Left ventricle myocardium inferior (tissue), 1 donor: ENCODE measurements around the gene HNF4A. TPM values are rescaled to one million over a fixed set of nuclear protein-coding genes. Genes with fewer than 3 reads are reported as not detected.

Experiments
- DNase-seq: peaks from one replicate; pipeline ENCODE4 v3.0.0-alpha.2; 2020
- H3K27ac ChIP-seq: fragments of 200-600 bp; replicated peaks from 2 replicates; pipeline ENCODE4 v1.8.0; 2021
- H3K27me3 ChIP-seq: fragments of 200-600 bp; 2 replicates; pipeline ENCODE4 v1.8.0; 2021; ENCODE audit warnings: low read depth
- H3K36me3 ChIP-seq: fragments of 200-600 bp; 2 replicates; pipeline ENCODE4 v1.8.0; 2021
- H3K4me1 ChIP-seq: fragments of 200-600 bp; 2 replicates; pipeline ENCODE4 v1.8.0; 2021
- H3K4me3 ChIP-seq: fragments of 200-600 bp; 2 replicates; pipeline ENCODE4 v1.8.0; 2021; ENCODE audit warnings: mild to moderate bottlenecking, moderate library complexity
- H3K9me3 ChIP-seq: fragments of 200-600 bp; replicated peaks from 2 replicates; pipeline ENCODE4 v1.8.0; 2021
- CTCF ChIP-seq: fragments of 200-600 bp; IDR thresholded peaks from 2 replicates; pipeline ENCODE4 v1.8.0; 2021; ENCODE audit warnings: antibody characterized with exemption, mild to moderate bottlenecking, borderline replicate concordance
- intact Hi-C: fragments of 100-400 bp; cut with micrococcal nuclease; formaldehyde crosslinking; loops from one replicate; pipeline ENCODE4 v1.11.0; 2022
- total RNA-seq: library from RNA; stranded (reverse); fragmentation: NEBNext Ultra II Directional; extraction: Animal tissue kit (Norgen Biotek cat#: 25700); gene quantifications from one replicate; pipeline ENCODE4 v1.2.1, GENCODE V29; 2021
- donor health status: DM: no; HTN: yes; CAD: no; lungs with severe emphysema.

The HNF4A gene
- total RNA-seq, 1 donor from 2014 or later, result not detected

GRCh38 chr20:44477151-44477550 is 121.7 kb downstream of the HNF4A start:
- Histone ChIP-seq H3K9me3 (no peaks in the 10 kb centered on the region), H3K4me3 (no peak overlapping the region), H3K27me3 (no peaks in the 10 kb centered on the region), H3K27ac (no peak overlapping the region), H3K4me1 (peaks cover 21% of the 10 kb centered on the region), H3K36me3 (peaks cover 25% of the 10 kb centered on the region)
- DNase-seq, result no peak
- TF ChIP-seq CTCF, result no peak
- intact Hi-C loops, result no loop called here

- intact Hi-C loops, result no loop called here
- no peak for DNase-seq
- no peak for TF ChIP-seq CTCF
- H3K4me3 ChIP-seq, result no peak overlapping the region
- H3K9me3 ChIP-seq, result no peaks in the 10 kb centered on the region
- peaks cover 21% of the 10 kb centered on the region for H3K4me1 ChIP-seq
- no peaks in the 10 kb centered on the region for H3K27me3 ChIP-seq
- H3K27ac ChIP-seq, result no peak overlapping the region
- H3K36me3 ChIP-seq, result peaks cover 35% of the 10 kb centered on the region
Observed at GRCh38 chr20:44478206-44478605, 122.7 kb downstream of the HNF4A start.

- Histone ChIP-seq H3K4me3 (no peak overlapping the region), H3K4me1 (peaks cover 21% of the 10 kb centered on the region), H3K36me3 (peaks cover 49% of the 10 kb centered on the region), H3K27me3 (no peaks in the 10 kb centered on the region), H3K9me3 (no peaks in the 10 kb centered on the region), H3K27ac (no peak overlapping the region)
- no peak for TF ChIP-seq CTCF
- intact Hi-C loops, result no loop called here
- DNase-seq, result no peak
Observed at GRCh38 chr20:44479643-44480042, 124.1 kb downstream of the HNF4A start.

GRCh38 chr20:44480097-44480496 is 124.6 kb downstream of the HNF4A start:
- no peak for DNase-seq
- intact Hi-C loops, result no loop called here
- no peak for TF ChIP-seq CTCF
- Histone ChIP-seq H3K36me3 (peaks cover 53% of the 10 kb centered on the region), H3K4me3 (no peak overlapping the region), H3K9me3 (no peaks in the 10 kb centered on the region), H3K27ac (no peak overlapping the region), H3K4me1 (peaks cover 19% of the 10 kb centered on the region), H3K27me3 (no peaks in the 10 kb centered on the region)

GRCh38 chr20:44481719-44482416 is 126.4 kb downstream of the HNF4A start:
- no peak for DNase-seq
- no peak for TF ChIP-seq CTCF
- peaks cover 1% of the 10 kb centered on the region for H3K4me1 ChIP-seq
- intact Hi-C loops, result no loop called here
- no peaks in the 10 kb centered on the region for H3K27me3 ChIP-seq
- H3K4me3 ChIP-seq, result no peak overlapping the region
- H3K36me3 ChIP-seq, result peaks cover 53% of the 10 kb centered on the region
- no peaks in the 10 kb centered on the region for H3K9me3 ChIP-seq
- no peak overlapping the region for H3K27ac ChIP-seq
